Measurements from ENCODE around the gene LAMTOR4.

LAMTOR4 gene

DNA sequence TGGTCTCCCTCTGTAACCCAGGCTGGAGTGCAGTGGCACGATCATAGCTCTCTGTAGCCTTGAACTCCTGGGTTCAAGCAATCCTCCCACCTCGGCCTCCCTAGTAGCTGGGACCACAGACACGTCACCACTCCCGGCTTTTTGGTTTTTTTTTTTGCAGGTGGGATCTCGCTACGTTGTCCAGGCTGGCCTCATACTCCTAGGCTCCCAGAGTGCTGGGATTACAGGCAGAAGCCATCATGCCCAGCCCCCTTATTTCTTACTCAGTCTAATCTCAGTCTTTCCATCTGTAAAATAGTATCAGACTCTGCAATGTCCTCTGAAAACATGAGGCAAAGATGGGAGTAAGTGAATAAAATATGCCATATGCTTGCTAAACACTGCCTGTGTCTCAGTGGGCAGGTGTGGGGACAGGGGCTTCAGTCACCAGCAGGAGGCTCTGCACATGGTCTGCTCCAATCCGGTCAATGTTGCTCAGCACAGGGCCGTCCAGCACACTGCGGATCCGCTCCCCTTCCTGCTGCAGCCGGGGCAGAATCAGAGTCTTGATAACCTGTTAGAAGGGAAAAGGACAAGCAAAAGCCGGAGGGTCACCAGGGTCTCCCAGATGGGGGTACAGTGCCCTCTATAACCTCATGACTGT, 39.1 kb upstream of the LAMTOR4 start:
- Histone ChIP-seq H3K4me1 (ENCODE audit: control insufficient read depth in 1 of 2, insufficient read depth in 2 of 2, low read length in 2 of 2) (no peaks in the 10 kb centered on the region), H3K9me3 (ENCODE audit: control insufficient read depth in 1 of 2, low read length in 2 of 2) (no peaks in the 10 kb centered on the region), H3K27me3 (ENCODE audit: control insufficient read depth in 1 of 2, insufficient read depth in 2 of 2, low read length in 2 of 2) (no peaks in the 10 kb centered on the region), H3K4me3 (ENCODE audit: low read depth in 1 of 2, low read length in 2 of 2) (no peak overlapping the region), H3K9ac (ENCODE audit: low read depth in 1 of 2, low read length in 2 of 2) (no peak overlapping the region), H3K27ac (ENCODE audit: low read depth, low read length) (no peak overlapping the region), H3K36me3 (ENCODE audit: control insufficient read depth in 1 of 2, insufficient read depth in 2 of 2, low read length in 2 of 2) (peaks cover 9 to 81% of the 10 kb centered on the region in 2 donors)

DNA sequence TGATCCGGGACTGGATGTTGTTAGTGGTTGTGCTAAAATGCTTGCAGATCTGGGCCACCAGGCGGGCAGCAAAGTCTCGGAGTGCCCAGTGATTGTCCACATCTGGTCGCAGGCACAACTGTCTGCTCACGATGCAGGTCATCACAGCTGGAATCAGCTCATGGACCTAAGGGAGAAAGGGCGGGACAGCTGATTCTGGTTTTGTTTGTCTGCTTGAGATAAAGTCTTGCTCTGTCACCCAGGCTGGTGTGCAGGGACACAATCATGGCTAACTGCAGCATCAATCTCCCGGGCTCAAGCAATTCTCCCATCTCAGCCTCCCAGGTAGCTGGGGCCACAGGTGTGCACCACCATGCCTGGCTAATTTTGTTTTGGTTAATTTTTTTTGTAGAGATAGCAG, 37.6 kb upstream of the LAMTOR4 start:
- no peaks in the 10 kb centered on the region for H3K4me1 ChIP-seq (ENCODE audit: control insufficient read depth in 1 of 2, insufficient read depth in 2 of 2, low read length in 2 of 2)
- H3K9ac ChIP-seq (ENCODE audit: low read depth in 1 of 2, low read length in 2 of 2): no peak overlapping the region
- peaks cover 6 to 66% of the 10 kb centered on the region in 2 donors for H3K36me3 ChIP-seq (ENCODE audit: control insufficient read depth in 1 of 2, insufficient read depth in 2 of 2, low read length in 2 of 2)
- H3K27ac ChIP-seq (ENCODE audit: low read depth, low read length): no peak overlapping the region
- no peaks in the 10 kb centered on the region for H3K9me3 ChIP-seq (ENCODE audit: control insufficient read depth in 1 of 2, low read length in 2 of 2)
- H3K27me3 ChIP-seq (ENCODE audit: control insufficient read depth in 1 of 2, insufficient read depth in 2 of 2, low read length in 2 of 2): no peaks in the 10 kb centered on the region
- no peak overlapping the region for H3K4me3 ChIP-seq (ENCODE audit: low read depth in 1 of 2, low read length in 2 of 2)

DNA sequence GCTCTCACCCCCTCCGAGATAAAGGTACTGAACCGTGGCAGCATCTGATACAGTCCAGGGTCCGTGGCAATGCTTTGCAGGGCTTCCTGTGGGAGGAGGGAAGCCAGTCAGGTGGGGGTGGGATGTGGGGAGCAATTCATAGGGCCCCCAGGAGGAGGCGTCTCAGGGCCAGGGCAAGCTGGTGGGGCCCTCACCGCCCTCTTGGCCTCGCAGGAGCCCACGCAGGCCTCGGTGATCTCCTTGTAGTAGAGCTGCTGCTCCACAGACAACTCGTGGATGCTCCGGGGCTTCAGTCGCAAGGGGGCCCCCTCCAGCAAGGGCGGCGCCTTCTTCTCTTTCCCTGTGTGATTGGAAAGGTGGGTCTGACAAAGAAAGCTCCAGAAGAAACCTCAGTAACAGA, 36.8 kb upstream of the LAMTOR4 start:
- H3K36me3 ChIP-seq (ENCODE audit: control insufficient read depth in 1 of 2, insufficient read depth in 2 of 2, low read length in 2 of 2): peaks cover 5 to 60% of the 10 kb centered on the region in 2 donors
- no peaks in the 10 kb centered on the region for H3K4me1 ChIP-seq (ENCODE audit: control insufficient read depth in 1 of 2, insufficient read depth in 2 of 2, low read length in 2 of 2)
- H3K9me3 ChIP-seq (ENCODE audit: control insufficient read depth in 1 of 2, low read length in 2 of 2): no peaks in the 10 kb centered on the region
- no peak overlapping the region for H3K9ac ChIP-seq (ENCODE audit: low read depth in 1 of 2, low read length in 2 of 2)
- H3K27me3 ChIP-seq (ENCODE audit: control insufficient read depth in 1 of 2, insufficient read depth in 2 of 2, low read length in 2 of 2): no peaks in the 10 kb centered on the region
- H3K4me3 ChIP-seq (ENCODE audit: low read depth in 1 of 2, low read length in 2 of 2): no peak overlapping the region
- no peak overlapping the region for H3K27ac ChIP-seq (ENCODE audit: low read depth, low read length)

DNA sequence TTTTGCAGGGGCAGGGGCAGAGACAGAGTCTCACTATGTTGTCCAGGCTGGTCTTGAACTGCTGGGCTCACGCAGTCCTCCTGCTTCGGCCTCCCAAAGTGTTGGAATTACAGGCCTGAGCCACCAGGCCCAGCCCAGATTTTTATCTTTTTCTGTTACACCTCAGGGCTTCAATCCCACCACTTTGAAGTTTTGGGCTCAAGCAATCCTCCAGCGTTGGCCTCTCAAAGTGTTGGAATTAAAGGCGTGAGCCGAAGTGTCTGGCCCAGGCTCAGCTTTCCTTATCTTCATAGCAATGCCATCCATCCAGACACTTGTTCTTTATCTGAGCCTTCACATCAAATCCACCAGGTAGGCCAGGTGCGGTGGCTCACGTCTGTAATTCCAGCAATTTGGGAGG, 33.7 kb upstream of the LAMTOR4 start:
- Histone ChIP-seq H3K9ac (ENCODE audit: low read depth in 1 of 2, low read length in 2 of 2) (no peak overlapping the region), H3K36me3 (ENCODE audit: control insufficient read depth in 1 of 2, insufficient read depth in 2 of 2, low read length in 2 of 2) (peaks cover 1 to 32% of the 10 kb centered on the region in 2 donors), H3K27ac (ENCODE audit: low read depth, low read length) (no peak overlapping the region), H3K27me3 (ENCODE audit: control insufficient read depth in 1 of 2, insufficient read depth in 2 of 2, low read length in 2 of 2) (no peaks in the 10 kb centered on the region), H3K4me1 (ENCODE audit: control insufficient read depth in 1 of 2, insufficient read depth in 2 of 2, low read length in 2 of 2) (peaks cover 10 to 15% of the 10 kb centered on the region in 2 donors), H3K4me3 (ENCODE audit: low read depth in 1 of 2, low read length in 2 of 2) (no peak overlapping the region), H3K9me3 (ENCODE audit: control insufficient read depth in 1 of 2, low read length in 2 of 2) (no peaks in the 10 kb centered on the region)

DNA sequence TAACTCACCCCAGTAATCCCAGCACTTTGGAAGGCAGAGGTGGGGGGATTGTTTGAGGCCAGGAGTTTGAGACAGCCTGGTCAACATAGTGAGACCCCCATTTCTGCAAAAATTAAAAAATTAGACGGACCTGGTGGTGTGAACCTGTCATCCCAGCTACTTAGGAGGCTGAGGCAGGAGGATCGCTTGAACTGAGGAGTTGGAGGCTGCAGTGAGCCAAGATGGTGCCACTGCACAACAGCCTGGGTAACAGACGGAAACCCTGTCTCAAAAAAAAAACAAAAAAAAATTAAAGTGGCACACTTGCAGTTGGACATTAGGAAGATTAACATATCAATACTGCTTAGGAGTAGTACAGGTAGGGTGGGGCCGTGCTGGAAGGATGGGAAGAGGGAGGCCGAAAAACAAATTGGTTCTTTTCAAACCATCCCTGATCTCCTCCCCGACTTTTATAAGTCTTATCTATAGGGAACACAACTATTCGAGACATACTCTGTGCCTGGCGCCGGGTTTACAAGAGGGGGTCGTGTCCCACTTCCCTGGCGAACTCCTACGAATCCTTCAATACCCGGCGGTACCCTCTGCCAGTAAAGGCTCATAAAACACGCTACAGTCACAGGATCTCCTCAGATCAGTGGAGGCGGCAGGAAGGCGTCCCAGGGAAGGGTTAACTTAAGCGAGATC, 30.2 kb upstream of the LAMTOR4 start:
- H3K27ac ChIP-seq (ENCODE audit: low read depth, low read length): no peak overlapping the region
- peaks cover 0 to 6% of the 10 kb centered on the region in 2 donors for H3K36me3 ChIP-seq (ENCODE audit: control insufficient read depth in 1 of 2, insufficient read depth in 2 of 2, low read length in 2 of 2)
- H3K27me3 ChIP-seq (ENCODE audit: control insufficient read depth in 1 of 2, insufficient read depth in 2 of 2, low read length in 2 of 2): no peaks in the 10 kb centered on the region
- H3K9ac ChIP-seq (ENCODE audit: low read depth in 1 of 2, low read length in 2 of 2): peak overlapping the region; percentile 45 to 64
- H3K9me3 ChIP-seq (ENCODE audit: control insufficient read depth in 1 of 2, low read length in 2 of 2): no peaks in the 10 kb centered on the region
- H3K4me1 ChIP-seq (ENCODE audit: control insufficient read depth in 1 of 2, insufficient read depth in 2 of 2, low read length in 2 of 2): peaks cover 28% of the 10 kb centered on the region in 2 donors
- peak overlapping the region; percentile 95 to 98 for H3K4me3 ChIP-seq (ENCODE audit: low read depth in 1 of 2, low read length in 2 of 2)

DNA sequence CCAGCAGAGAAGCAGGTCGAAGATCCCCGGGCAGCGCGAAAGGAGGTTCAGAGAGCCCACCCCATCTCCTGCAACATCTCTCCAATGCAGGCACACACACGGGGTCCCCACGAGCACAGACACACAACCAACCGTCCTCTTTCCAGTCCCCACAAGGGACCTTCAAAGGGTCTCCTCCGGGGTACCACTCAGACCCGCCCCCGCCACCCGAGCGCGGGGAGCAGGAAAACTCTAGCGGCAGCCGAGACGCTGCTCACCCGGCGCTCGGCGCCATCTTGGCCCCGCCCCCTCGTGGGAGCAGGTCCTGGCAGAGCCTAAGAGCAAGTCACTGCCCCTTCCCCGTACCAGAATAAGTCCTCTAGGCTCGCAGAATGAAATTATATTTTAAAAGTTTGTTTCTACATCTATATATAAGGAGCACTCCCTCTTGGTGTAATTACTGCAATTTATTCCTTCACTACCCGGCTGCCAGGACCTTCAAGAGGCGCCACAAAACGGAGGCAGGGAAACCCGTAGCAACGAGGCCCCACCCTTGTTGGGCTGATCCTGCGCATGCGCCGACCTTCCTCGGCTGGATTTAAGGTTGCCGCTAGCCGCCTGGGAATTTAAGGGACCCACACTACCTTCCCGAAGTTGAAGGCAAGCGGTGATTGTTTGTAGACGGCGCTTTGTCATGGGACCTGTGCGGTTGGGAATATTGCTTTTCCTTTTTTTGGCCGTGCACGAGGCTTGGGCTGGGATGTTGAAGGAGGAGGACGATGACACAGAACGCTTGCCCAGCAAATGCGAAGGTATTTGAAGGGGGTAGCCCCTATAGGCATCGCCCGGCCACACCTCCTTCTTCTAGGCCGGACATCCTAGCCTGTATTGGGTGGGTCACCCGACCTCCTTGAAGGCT, 29.4 kb upstream of the LAMTOR4 start, which contains the start of the genes CNPY4 and TAF6:
TSS of gene CNPY4 (plus strand) at position 563 of the 898 bp plus-strand sequence. CDS start at position 674, 111 bp downstream.
TSS of gene TAF6 (minus strand) at position 287 of the 898 bp plus-strand sequence. CDS start 5,149 bp downstream, outside the sequence.
- peak within 1 kb of the TSS; percentile 41 for H3K27ac ChIP-seq (ENCODE audit: low read depth, low read length)
- peak within 1 kb of the TSS; percentile 95 to 98 for H3K4me3 ChIP-seq (ENCODE audit: low read depth in 1 of 2, low read length in 2 of 2)
- no peaks in the 10 kb centered on the region for H3K9me3 ChIP-seq (ENCODE audit: control insufficient read depth in 1 of 2, low read length in 2 of 2)
- no peaks in the 10 kb centered on the region for H3K36me3 ChIP-seq (ENCODE audit: control insufficient read depth in 1 of 2, insufficient read depth in 2 of 2, low read length in 2 of 2)
- peaks cover 30 to 31% of the 10 kb centered on the region in 2 donors for H3K4me1 ChIP-seq (ENCODE audit: control insufficient read depth in 1 of 2, insufficient read depth in 2 of 2, low read length in 2 of 2)
- no peaks in the 10 kb centered on the region for H3K27me3 ChIP-seq (ENCODE audit: control insufficient read depth in 1 of 2, insufficient read depth in 2 of 2, low read length in 2 of 2)
- peak within 1 kb of the TSS; percentile 45 to 64 for H3K9ac ChIP-seq (ENCODE audit: low read depth in 1 of 2, low read length in 2 of 2)

DNA sequence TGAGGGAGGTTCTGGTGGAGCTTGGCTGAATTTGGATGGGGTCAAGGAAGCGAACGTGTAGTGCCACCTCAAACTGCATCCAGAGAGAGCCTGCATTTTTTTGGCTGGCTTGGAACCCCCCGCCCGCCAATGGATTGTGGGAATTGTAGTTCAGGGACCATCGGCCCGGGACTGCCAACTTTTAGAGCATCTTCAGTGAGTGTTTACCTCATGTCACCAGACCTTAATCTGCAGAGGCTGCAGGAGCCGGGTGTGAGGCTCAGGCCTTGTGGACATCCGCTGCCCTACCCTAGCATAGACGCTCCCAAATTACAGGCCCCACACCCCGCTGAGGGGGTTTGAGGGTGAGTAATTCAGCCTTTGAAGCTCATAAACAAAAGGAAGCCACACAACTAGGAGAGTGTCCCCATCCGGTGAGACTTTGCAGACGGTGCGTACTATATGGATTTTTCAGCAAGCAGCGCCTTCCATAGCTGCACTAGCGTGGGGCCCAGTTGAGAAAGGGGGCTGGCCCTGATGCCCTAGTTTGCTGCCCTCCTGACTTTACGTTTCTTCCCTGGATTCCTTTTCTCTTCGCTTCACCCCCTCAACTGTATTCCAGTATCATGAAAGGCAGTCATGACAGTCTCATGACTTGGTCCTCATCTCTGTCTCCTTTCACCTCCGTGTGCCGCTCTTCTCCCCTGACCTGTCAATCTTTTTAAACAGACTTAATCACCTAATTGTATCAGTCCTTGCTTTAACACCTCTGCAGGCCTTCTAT, 28.6 kb upstream of the LAMTOR4 start:
- H3K4me1 ChIP-seq (ENCODE audit: control insufficient read depth in 1 of 2, insufficient read depth in 2 of 2, low read length in 2 of 2): peaks cover 39% of the 10 kb centered on the region in 2 donors
- H3K9ac ChIP-seq (ENCODE audit: low read depth in 1 of 2, low read length in 2 of 2): peak overlapping the region; percentile 45 to 64
- H3K4me3 ChIP-seq (ENCODE audit: low read depth in 1 of 2, low read length in 2 of 2): peak overlapping the region; percentile 95 to 98
- H3K27ac ChIP-seq (ENCODE audit: low read depth, low read length): no peak overlapping the region
- no peaks in the 10 kb centered on the region for H3K36me3 ChIP-seq (ENCODE audit: control insufficient read depth in 1 of 2, insufficient read depth in 2 of 2, low read length in 2 of 2)
- no peaks in the 10 kb centered on the region for H3K9me3 ChIP-seq (ENCODE audit: control insufficient read depth in 1 of 2, low read length in 2 of 2)
- H3K27me3 ChIP-seq (ENCODE audit: control insufficient read depth in 1 of 2, insufficient read depth in 2 of 2, low read length in 2 of 2): no peaks in the 10 kb centered on the region

DNA sequence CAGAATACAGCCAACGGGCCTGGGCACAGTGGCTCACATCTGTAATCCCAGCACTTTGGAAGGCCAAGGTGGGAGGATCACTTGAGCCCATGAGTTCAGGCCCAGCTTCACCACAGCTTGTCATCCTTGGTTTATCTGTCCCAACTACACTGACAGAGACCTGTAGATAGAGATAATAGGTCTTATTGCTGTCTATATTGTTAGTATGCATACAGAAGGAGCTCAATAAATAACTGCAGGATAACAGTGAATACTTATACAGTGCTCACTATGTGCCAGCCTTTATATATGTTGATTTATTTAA, 28.0 kb upstream of the LAMTOR4 start:
- Histone ChIP-seq H3K27me3 (ENCODE audit: control insufficient read depth in 1 of 2, insufficient read depth in 2 of 2, low read length in 2 of 2) (no peaks in the 10 kb centered on the region), H3K9me3 (ENCODE audit: control insufficient read depth in 1 of 2, low read length in 2 of 2) (no peaks in the 10 kb centered on the region), H3K36me3 (ENCODE audit: control insufficient read depth in 1 of 2, insufficient read depth in 2 of 2, low read length in 2 of 2) (no peaks in the 10 kb centered on the region), H3K4me1 (ENCODE audit: control insufficient read depth in 1 of 2, insufficient read depth in 2 of 2, low read length in 2 of 2) (peaks cover 43 to 44% of the 10 kb centered on the region in 2 donors), H3K27ac (ENCODE audit: low read depth, low read length) (no peak overlapping the region), H3K4me3 (ENCODE audit: low read depth in 1 of 2, low read length in 2 of 2) (peak overlapping the region; percentile 95 to 98), H3K9ac (ENCODE audit: low read depth in 1 of 2, low read length in 2 of 2) (peak overlapping the region; percentile 1 to 64)

DNA sequence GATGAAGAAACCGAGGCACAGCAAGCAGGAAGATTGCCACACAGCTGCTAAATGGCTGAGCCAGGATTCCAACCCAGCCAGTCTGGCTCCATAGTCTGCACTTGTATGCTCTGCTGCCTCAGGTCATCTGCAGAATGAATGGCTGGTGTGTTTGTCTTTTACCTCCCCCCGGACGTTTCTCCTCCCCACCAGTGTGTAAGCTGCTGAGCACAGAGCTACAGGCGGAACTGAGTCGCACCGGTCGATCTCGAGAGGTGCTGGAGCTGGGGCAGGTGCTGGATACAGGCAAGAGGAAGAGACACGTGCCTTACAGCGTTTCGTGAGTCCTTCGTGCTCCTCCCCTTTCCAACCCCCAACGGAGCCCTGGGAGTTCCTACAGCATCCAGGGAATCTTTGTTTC, 26.7 kb upstream of the LAMTOR4 start:
- Histone ChIP-seq H3K9ac (ENCODE audit: low read depth in 1 of 2, low read length in 2 of 2) (no peak overlapping the region), H3K9me3 (ENCODE audit: control insufficient read depth in 1 of 2, low read length in 2 of 2) (no peaks in the 10 kb centered on the region), H3K4me1 (ENCODE audit: control insufficient read depth in 1 of 2, insufficient read depth in 2 of 2, low read length in 2 of 2) (peaks cover 43 to 44% of the 10 kb centered on the region in 2 donors), H3K27ac (ENCODE audit: low read depth, low read length) (no peak overlapping the region), H3K4me3 (ENCODE audit: low read depth in 1 of 2, low read length in 2 of 2) (peak overlapping the region in 1 of 2 donors; percentile 13), H3K36me3 (ENCODE audit: control insufficient read depth in 1 of 2, insufficient read depth in 2 of 2, low read length in 2 of 2) (no peaks in the 10 kb centered on the region), H3K27me3 (ENCODE audit: control insufficient read depth in 1 of 2, insufficient read depth in 2 of 2, low read length in 2 of 2) (no peaks in the 10 kb centered on the region)
